Mesendoderm (in vitro differentiated cells): ENCODE measurements around the gene MCM10.
A peak's percentile ranks its signal among the peaks of the same experiment; 100 is the strongest.

ENCODE experiments used
- DNase-seq: peaks from one replicate; pipeline ENCODE4 v3.0.0; 2013
- H2AK5ac ChIP-seq: 2 replicates; pipeline ENCODE4 v1.6.1; 2013; ENCODE audit warnings: low read length, inconsistent platforms
- H2BK120ac ChIP-seq: 2 replicates; pipeline ENCODE4 v1.6.1; 2013; ENCODE audit warnings: low read depth, mild to moderate bottlenecking, low read length, moderate library complexity, mixed read lengths
- H2BK15ac ChIP-seq: replicated peaks from 2 replicates; pipeline ENCODE4 v1.6.1; 2013; ENCODE audit warnings: low read depth, mild to moderate bottlenecking, moderate library complexity
- H2BK5ac ChIP-seq: 2 replicates; pipeline ENCODE4 v1.6.1; 2013; ENCODE audit warnings: low read length, inconsistent platforms
- H3K18ac ChIP-seq: 2 replicates; pipeline ENCODE4 v1.6.1; 2013; ENCODE audit warnings: mild to moderate bottlenecking, low read length, mixed read lengths
- H3K23ac ChIP-seq: one replicate; pipeline ENCODE4 v1.6.1; 2013; ENCODE audit warnings: low read length
- H3K27ac ChIP-seq: 2 replicates; pipeline ENCODE4 v1.5.1; 2013; ENCODE audit warnings: low read depth, mild to moderate bottlenecking, inconsistent platforms, low read length, moderate library complexity
- H3K27me3 ChIP-seq: 2 replicates; pipeline ENCODE4 v1.6.1; 2013; ENCODE audit warnings: low read length, control low read depth, mild to moderate bottlenecking, inconsistent platforms; ENCODE audit not compliant: insufficient read depth, poor library complexity
- H3K36me3 ChIP-seq: 2 replicates; pipeline ENCODE4 v1.6.1; 2013; ENCODE audit warnings: low read length, inconsistent platforms; ENCODE audit not compliant: control insufficient read depth, insufficient read depth
- H3K4ac ChIP-seq: one replicate; pipeline ENCODE4 v1.6.1; 2013; ENCODE audit warnings: low read depth, mild to moderate bottlenecking, low read length, moderate library complexity
- H3K4me1 ChIP-seq: 2 replicates; pipeline ENCODE4 v1.6.1; 2013; ENCODE audit warnings: low read depth, low read length, inconsistent platforms; ENCODE audit not compliant: control insufficient read depth
- H3K4me2 ChIP-seq: 2 replicates; pipeline ENCODE4 v1.6.1; 2013; ENCODE audit warnings: low read length
- H3K4me3 ChIP-seq: 2 replicates; pipeline ENCODE4 v1.5.1; 2013; ENCODE audit warnings: mild to moderate bottlenecking, low read length
- H3K56ac ChIP-seq: one replicate; pipeline ENCODE4 v1.6.1; 2013; ENCODE audit warnings: low read length
- H3K79me1 ChIP-seq: 2 replicates; pipeline ENCODE4 v1.6.1; 2013; ENCODE audit warnings: low read length, inconsistent platforms
- H3K79me2 ChIP-seq: 2 replicates; pipeline ENCODE4 v1.6.1; 2013; ENCODE audit warnings: mild to moderate bottlenecking, low read length; ENCODE audit not compliant: control insufficient read depth, insufficient read depth
- H3K9ac ChIP-seq: 2 replicates; pipeline ENCODE4 v1.6.1; 2013; ENCODE audit warnings: low read length, inconsistent platforms
- H4K5ac ChIP-seq: one replicate; pipeline ENCODE4 v1.6.1; 2013; ENCODE audit warnings: low read length
- H4K8ac ChIP-seq: one replicate; pipeline ENCODE4 v1.6.1; 2013; ENCODE audit warnings: low read depth, mild to moderate bottlenecking, control low read depth, low read length, moderate library complexity
- WGBS: extraction: QIAGEN DNeasy Blood & Tissue Kit; methylation state at CpG from one replicate; pipeline ENCODE4 v1.1.7; 2013; ENCODE audit warnings: low lambda C conversion rate, missing lambda C conversion rate; ENCODE audit not compliant: insufficient coverage; ENCODE audit errors: extremely low coverage; 5-methylcytosine and 5-hydroxymethylcytosine counted together

MCM10 gene

GRCh38 chr10:13120786-13121499, 40.4 kb upstream of the MCM10 start:
- H4K5ac ChIP-seq = no peak overlapping the region
- H3K4me1 ChIP-seq = peaks cover 2% of the 10 kb centered on the region
- H3K36me3 ChIP-seq = peaks cover 1% of the 10 kb centered on the region
- no peak overlapping the region for H3K18ac ChIP-seq
- WGBS = no CpG with 5 or more reads among the region's 10 CpGs
- no peak overlapping the region for H3K9ac ChIP-seq
- H3K27ac ChIP-seq = peak overlapping the region; percentile 46
- no peak overlapping the region for H3K56ac ChIP-seq
- no peak overlapping the region for H4K8ac ChIP-seq
- H2BK15ac ChIP-seq = no peak overlapping the region
- H3K4me2 ChIP-seq = no peak overlapping the region
- DNase-seq = peak; percentile 95
- no peaks in the 10 kb centered on the region for H3K27me3 ChIP-seq
- no peak overlapping the region for H2BK5ac ChIP-seq
- no peak overlapping the region for H3K23ac ChIP-seq
- H3K4ac ChIP-seq = no peak overlapping the region
- H2AK5ac ChIP-seq = no peak overlapping the region
- H2BK120ac ChIP-seq = no peak overlapping the region
- no peak overlapping the region for H3K4me3 ChIP-seq
- H3K79me2 ChIP-seq = no peaks in the 10 kb centered on the region
- no peaks in the 10 kb centered on the region for H3K79me1 ChIP-seq

DNA sequence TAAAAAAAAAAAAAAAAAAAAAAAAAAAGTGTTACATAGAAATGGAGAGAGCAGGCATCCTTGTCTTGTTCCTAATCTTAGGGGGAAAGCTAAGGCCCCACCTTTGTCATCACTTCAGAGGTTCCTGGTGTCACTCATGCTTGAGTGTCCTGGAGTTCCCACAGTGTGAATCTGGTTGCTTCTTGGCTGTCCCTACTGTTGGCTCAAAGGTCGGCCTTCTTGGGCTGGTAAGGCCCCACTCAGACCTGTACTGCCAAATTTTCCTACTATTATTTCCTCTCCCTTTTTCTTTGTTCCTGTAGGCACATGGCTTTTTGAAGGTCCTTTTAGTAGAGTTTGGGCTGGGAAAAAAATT, 39.9 kb upstream of the MCM10 start:
- Histone ChIP-seq H3K4me2 (no peak overlapping the region), H2AK5ac (no peak overlapping the region), H3K4me3 (no peak overlapping the region), H3K18ac (peak overlapping the region; percentile 47), H2BK15ac (no peak overlapping the region), H2BK5ac (no peak overlapping the region), H4K8ac (no peak overlapping the region), H3K4ac (no peak overlapping the region), H3K23ac (no peak overlapping the region), H3K36me3 (peaks cover 1% of the 10 kb centered on the region), H4K5ac (no peak overlapping the region), H3K79me2 (no peaks in the 10 kb centered on the region), H2BK120ac (peak overlapping the region; percentile 15), H3K27me3 (no peaks in the 10 kb centered on the region), H3K9ac (no peak overlapping the region), H3K4me1 (peaks cover 2% of the 10 kb centered on the region), H3K56ac (no peak overlapping the region), H3K27ac (peak overlapping the region; percentile 46), H3K79me1 (no peaks in the 10 kb centered on the region)
- peak; percentile 70 for DNase-seq
- no CpG with 5 or more reads among the region's 1 CpG for WGBS

GRCh38 chr10:13136651-13137050, 24.7 kb upstream of the MCM10 start:
- no peak for DNase-seq
- Histone ChIP-seq H3K56ac (no peak overlapping the region), H3K36me3 (no peaks in the 10 kb centered on the region), H2BK5ac (no peak overlapping the region), H2BK15ac (no peak overlapping the region), H3K79me1 (no peaks in the 10 kb centered on the region), H3K4me1 (no peaks in the 10 kb centered on the region), H3K4me3 (no peak overlapping the region), H3K9ac (no peak overlapping the region), H3K27ac (no peak overlapping the region), H4K8ac (no peak overlapping the region), H3K18ac (no peak overlapping the region), H3K27me3 (no peaks in the 10 kb centered on the region), H2BK120ac (no peak overlapping the region), H3K79me2 (no peaks in the 10 kb centered on the region), H2AK5ac (no peak overlapping the region), H3K23ac (no peak overlapping the region), H3K4me2 (no peak overlapping the region), H3K4ac (no peak overlapping the region), H4K5ac (no peak overlapping the region)
- no CpG with 5 or more reads among the region's 8 CpGs for WGBS

DNA sequence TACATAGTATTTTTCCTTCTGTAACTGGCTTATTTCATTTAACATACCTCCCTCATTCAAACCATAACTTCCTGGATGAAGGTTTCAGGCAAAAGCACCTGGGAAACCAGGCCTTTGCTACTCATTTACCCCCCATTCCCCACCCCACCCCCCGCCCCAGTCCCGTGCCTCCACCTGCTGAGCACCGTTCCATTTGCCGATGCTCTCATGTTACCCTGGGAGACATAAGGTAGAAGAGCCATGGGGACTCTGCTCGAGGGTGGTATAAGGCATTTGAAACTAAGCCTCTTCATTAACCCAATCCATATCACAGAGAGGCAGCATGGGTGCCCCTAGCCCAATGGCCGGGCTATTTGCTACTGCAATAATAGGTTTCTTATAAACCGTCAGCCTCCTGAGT, 22.2 kb upstream of the MCM10 start:
- no peak overlapping the region for H2BK120ac ChIP-seq
- H3K56ac ChIP-seq = no peak overlapping the region
- H4K5ac ChIP-seq = no peak overlapping the region
- H4K8ac ChIP-seq = no peak overlapping the region
- H3K9ac ChIP-seq = no peak overlapping the region
- WGBS = no CpG with 5 or more reads among the region's 7 CpGs
- H3K27ac ChIP-seq = no peak overlapping the region
- no peaks in the 10 kb centered on the region for H3K4me1 ChIP-seq
- H3K27me3 ChIP-seq = no peaks in the 10 kb centered on the region
- H3K23ac ChIP-seq = no peak overlapping the region
- H3K79me1 ChIP-seq = no peaks in the 10 kb centered on the region
- no peak overlapping the region for H3K4me2 ChIP-seq
- DNase-seq = no peak
- no peak overlapping the region for H2BK15ac ChIP-seq
- no peak overlapping the region for H2BK5ac ChIP-seq
- no peaks in the 10 kb centered on the region for H3K36me3 ChIP-seq
- no peak overlapping the region for H3K18ac ChIP-seq
- no peak overlapping the region for H2AK5ac ChIP-seq
- no peaks in the 10 kb centered on the region for H3K79me2 ChIP-seq
- H3K4ac ChIP-seq = no peak overlapping the region
- H3K4me3 ChIP-seq = no peak overlapping the region

DNA sequence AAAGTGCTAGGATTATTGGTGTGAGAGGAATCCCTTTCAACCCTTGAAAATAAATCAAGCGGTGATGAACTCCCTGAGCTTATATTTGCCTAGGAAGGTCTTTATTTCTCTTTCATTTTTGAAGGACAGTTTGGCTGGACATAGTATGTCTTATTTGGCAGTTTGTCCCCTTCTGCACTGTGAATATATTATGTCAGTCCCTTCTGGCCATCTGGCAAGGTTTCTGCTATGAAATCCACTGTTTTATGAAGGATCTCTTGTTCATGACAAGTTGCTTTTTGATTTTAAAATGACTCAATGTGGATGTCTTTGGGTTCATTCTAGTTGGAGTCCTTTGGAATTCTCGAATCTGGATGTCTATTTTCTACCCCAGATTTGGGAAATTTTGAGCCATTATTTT, 21.7 kb upstream of the MCM10 start:
- Histone ChIP-seq H2BK5ac (no peak overlapping the region), H3K36me3 (no peaks in the 10 kb centered on the region)

DNA sequence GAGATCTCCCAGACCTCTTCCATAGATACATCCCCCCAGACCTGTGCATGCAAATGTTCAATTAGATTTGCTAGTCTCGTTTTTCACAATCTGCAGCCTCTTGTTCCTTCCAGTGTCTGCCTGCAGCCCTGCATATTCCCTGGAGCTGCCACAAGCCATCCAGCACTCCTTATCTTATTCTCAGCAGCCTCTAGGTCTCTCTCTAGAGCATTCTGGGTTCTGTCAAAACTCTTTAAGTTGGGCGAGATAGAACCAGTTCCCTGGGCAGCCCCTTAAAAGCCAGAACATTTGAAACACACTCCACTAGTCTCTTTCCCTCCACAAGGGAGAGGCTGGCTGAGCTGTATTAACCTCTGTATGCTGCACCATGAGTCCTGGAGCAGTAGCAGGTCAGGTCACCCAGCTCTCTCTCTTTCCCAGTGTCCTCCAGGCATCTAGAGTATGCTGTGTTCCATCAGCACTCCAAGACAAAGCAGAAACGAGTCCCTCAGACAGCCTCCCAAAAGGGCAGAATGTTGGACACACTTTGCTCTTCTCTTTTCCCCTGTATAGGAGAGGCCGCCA, 20.6 kb upstream of the MCM10 start:
- Histone ChIP-seq H3K4me3 (no peak overlapping the region), H2AK5ac (no peak overlapping the region), H3K18ac (no peak overlapping the region), H4K8ac (no peak overlapping the region), H3K27me3 (no peaks in the 10 kb centered on the region), H3K56ac (no peak overlapping the region), H3K23ac (no peak overlapping the region), H3K27ac (no peak overlapping the region), H3K4me1 (no peaks in the 10 kb centered on the region), H3K79me2 (no peaks in the 10 kb centered on the region), H2BK120ac (no peak overlapping the region), H3K4me2 (no peak overlapping the region), H3K9ac (no peak overlapping the region), H3K79me1 (no peaks in the 10 kb centered on the region), H3K36me3 (no peaks in the 10 kb centered on the region), H2BK15ac (no peak overlapping the region), H4K5ac (no peak overlapping the region), H2BK5ac (no peak overlapping the region), H3K4ac (no peak overlapping the region)
- DNase-seq = no peak
- no CpG with 5 or more reads among the region's 4 CpGs for WGBS

More for the DNA sequence above, 21.7 kb upstream of the MCM10 start:
- Histone ChIP-seq H3K23ac (no peak overlapping the region), H4K8ac (no peak overlapping the region), H3K27me3 (no peaks in the 10 kb centered on the region), H3K4me3 (no peak overlapping the region), H3K9ac (no peak overlapping the region), H3K56ac (no peak overlapping the region), H2BK120ac (no peak overlapping the region), H4K5ac (no peak overlapping the region), H3K4me2 (no peak overlapping the region), H3K79me2 (no peaks in the 10 kb centered on the region), H3K4ac (no peak overlapping the region), H3K27ac (no peak overlapping the region), H3K79me1 (no peaks in the 10 kb centered on the region), H3K18ac (no peak overlapping the region), H2BK15ac (no peak overlapping the region), H3K4me1 (no peaks in the 10 kb centered on the region), H2AK5ac (no peak overlapping the region)
- DNase-seq = no peak
- WGBS = no CpG with 5 or more reads among the region's 2 CpGs
